OCI-M2 (cell line): ENCODE measurements around the gene NAA80.
"Not testable (repeated sequence)": the region's sequence is repeated elsewhere in the genome, so short reads cannot be mapped to it uniquely, and the experiment has no call there.

Experiments used
- DNase-seq: peaks from one replicate; lab custom pipeline; 2025; ENCODE audit not compliant: unreplicated experiment; lab: John Stamatoyannopoulos, UW

NAA80 gene

DNA sequence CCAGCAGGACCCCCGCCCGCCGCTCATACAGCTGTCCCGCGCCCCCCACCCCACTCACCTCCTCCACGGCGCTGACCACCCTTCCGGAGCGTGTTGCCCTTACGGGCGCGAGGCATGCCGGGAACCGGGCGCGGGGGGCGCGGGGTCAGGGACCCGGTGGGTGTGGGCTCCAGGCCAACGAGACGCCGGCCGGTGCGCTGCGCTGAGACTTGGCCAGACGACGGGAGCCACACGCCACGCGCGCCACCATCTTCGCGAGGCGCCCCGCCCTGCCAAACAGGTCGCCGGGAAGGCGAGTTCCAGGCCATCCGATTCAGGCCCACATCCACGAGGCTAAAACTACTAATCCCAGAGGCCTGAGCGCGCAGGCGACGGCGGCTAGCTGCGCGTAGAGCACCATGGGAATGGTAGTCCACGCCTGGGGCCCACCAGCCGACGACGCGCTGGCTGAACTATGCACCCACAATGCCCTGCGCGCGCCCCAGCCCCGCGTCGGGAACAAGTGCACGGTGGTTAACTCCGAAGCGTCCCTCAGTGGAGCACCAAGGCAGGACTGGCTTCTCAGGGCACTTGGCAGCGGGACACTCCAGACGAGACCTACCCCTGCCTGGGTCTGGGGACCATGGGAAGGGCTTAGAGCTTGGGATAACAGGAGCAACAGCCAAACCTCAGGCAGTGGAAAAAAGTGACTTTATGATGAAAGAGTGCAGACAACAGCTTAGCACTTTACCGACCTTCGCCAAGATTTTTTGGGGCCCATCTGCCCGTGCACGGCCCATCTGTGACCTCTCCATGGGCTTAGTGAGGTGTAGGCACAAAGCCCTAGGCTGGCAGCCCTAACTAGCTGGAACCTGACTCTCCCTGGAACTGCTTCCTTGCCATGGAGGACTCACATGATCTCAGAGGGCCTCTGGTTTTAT lies 6.8 kb downstream of the NAA80 start, which contains the start of gene IFRD2:
TSS of gene IFRD2 (minus strand) at position 271 of the 920 bp plus-strand sequence. CDS start at position 116, 155 bp downstream.
- DNase-seq, result peak; percentile 44

DNA sequence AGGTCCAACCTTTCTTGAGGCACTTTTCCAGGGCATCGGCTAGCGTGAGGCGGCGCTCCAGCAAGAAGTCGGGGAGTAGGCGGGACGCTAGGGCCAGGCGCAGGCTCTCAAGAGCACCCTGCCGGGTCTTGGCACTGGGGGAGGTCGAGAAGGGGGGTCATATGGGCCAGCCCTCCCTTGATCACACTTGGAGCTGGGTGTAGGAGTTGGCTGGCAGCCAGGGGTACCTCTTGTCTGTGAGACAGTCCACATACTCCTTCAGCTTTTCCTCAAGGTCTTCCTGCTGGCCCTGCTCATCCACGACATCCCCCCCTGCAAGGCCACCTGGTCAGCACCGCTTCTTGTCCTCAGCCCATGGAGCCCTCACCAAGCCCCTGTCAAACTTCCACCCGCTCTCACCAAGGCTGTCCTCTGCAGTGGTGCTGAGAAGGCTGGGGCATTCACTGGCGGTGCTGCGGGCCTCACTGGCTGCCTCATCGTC lies 9.0 kb downstream of the NAA80 start:
- no peak for DNase-seq

DNA sequence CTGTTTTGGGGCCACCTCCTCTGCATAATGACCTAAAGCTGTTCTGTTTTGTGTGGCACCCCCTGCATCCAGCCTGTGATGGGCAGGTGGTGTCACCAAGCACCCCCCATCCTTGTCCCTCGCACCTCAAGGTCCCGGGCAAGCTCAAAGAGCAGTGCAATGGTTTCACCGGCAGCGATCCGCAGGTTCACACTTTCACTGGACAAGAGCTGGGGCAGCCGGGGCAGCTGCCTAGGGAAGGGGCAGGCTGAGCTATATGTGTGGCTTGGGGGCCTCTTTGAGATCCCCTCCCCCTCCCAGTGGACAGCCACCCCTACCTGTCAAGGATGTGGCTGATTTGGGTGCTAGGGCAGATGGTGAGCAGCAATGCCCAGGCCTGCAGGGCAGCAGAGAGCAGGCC lies 10.1 kb downstream of the NAA80 start:
- DNase-seq, result no peak

DNA sequence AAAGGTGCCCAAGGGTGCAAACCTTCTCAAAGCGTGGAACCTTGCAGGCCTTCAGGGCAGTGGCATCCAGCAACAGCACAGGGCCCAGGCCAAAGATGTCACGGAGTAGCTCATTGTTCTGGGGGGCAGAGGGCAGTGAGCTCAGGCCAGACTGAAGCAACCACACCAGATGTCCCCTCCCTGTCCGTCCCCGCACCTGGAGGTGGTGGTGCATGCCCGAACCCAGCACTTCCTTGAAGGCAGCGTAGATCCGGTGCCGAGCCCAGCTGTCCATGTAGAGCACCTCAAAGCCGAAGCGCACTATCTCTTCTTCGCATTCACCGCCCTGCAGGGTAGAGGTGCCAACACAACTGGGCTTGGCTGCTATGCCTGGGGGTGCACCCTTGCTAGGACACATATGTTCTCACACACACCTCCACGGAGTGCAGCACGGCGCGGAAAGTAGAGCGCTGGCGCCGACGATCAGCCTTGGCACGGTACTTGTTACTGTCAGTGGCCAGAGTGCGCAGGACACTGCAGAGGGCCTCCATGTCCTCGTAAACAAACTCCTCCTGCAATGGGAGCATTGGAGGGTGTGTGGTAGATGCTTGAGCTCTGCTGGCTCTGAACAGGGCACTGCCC lies 10.7 kb downstream of the NAA80 start:
- DNase-seq, result no peak

DNA sequence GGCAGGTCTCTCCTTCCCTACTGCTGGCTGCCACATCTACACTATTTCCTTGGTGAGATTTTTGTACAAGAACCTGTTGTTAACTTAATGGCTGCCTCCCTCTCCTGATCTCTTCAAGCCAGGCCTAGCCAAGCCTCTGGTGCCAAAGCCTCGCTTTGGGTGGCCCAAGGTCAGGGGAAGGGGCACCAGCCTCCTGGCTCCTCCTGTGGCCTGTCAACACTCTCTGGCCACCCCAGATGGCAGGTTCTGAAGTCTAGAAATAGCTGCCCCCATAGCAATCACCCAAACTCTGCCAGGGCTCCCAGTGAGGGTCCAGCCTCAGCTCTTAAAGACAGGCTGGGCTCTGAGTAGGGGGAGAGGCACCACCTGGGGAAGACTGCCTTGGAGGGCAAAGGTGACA lies 11.9 kb downstream of the NAA80 start:
- no peak for DNase-seq

DNA sequence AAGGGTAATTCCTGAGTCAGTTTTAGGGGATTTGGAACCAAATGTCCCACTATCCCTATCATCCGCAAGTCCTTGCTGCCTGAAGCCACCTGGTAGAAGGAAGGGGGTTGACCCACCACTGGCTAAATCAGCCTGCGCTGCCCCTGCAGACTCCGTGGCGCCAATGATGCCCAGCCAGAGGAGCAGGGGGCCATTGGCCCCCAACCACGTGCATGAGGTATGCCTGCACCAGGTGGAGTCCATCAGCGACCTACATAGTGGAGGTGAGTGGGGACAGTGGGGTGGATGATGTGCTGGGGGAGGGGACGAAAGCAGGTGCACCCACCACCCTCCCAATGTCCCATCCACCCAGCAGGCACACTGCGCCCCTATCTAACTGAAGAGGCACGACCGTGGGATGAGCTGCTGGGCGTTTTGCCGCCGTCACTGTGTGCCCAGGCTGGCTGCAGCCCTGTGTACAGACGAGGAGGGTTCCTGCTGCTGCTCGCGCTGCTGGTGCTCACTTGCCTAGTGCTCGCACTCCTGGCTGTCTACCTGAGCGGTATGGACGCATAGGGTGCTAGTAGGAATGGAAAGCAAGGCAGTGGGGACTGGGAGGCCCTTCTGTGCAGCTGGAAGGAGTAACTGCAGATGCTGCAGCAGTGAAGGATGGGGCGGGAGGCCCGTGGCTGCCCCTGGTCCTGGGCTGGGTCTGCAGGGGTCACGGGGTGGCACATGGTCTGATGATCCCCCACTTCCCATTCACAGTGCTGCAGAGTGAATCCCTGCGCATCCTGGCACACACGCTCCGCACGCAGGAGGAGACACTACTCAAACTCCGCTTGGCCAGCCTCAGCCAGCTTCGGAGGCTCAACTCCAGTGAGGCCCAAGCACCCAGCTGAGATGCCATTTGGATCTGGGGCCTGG lies 12.6 kb downstream of the NAA80 start:
- DNase-seq, result no peak

DNA sequence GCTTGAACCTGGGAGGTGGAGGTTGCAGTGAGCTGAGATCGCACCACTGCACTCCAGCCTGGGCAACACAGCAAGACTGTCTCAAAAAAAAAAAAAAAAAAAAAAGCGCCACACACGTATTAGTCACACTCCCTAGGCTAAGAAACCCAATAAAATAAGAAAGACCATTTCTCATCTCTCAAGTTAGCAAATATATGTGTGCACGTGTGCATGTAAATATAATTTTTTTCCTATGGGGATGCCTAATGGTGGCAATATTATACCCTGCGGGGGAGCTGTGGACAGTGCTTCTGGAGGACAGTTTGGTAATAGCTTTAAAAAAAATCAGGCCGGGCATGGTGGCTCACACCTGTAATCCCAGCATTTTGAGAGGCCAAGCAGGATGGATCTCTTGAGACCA lies 15.1 kb downstream of the NAA80 start:
- not testable (repeated sequence) for DNase-seq

DNA sequence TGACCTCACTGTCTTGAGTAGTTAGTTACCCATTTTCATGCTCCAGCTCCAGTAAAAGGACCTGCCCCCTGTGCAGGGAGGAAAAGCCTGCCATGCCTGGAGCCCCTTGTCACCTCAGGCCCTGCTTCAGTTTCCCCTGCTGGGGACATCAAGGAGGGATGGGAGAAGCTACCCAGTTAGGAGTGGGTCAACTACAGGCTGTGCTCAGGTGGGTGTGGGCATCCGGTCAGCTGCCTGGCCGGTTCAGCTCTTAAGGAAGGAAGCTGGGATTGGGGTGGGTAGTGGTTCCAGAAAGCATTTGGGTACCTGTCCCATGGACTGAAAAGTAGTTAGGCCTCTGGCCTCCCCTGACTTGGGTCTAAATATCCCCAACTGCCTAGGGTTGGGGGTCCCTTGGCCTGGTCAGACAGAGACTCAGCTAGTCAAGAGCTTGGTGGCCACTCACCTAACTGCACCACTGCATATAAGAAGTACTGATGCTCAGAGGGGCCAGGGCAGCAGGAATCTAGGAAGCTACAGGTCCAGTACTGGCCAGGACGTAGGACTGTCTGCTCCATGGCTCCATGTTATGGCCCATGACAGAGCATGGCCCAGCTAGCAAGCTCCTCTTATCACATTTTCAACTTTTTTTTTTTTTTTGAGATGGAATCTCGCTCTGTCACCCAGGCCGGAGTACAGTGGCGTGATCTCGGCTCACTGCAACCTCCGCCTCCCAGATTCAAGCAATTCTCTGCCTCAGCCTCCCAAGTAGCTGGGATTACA lies 19.8 kb downstream of the NAA80 start:
- DNase-seq, result no peak

DNA sequence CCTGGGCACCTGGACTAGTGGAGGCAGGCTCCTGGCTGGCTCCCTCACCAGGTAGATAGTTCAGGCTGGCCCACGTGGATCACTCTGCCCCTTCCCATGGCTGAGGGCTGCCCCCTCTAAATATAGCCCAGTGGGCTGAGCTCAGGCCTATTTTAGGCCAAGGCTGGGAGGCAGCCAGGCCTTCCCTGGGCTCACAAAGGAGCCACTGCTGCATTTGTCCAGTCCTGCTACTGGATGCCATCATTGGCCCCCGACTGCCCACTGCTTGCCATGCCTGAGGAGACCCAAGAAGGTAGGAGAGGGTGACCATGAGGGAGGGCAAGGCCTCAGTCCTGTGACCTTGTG lies 20.4 kb downstream of the NAA80 start, which contains the start of gene LSMEM2:
TSS of gene LSMEM2 (plus strand) at position 208 of the 345 bp plus-strand sequence. CDS start at position 235, 27 bp downstream.
- no peak for DNase-seq

DNA sequence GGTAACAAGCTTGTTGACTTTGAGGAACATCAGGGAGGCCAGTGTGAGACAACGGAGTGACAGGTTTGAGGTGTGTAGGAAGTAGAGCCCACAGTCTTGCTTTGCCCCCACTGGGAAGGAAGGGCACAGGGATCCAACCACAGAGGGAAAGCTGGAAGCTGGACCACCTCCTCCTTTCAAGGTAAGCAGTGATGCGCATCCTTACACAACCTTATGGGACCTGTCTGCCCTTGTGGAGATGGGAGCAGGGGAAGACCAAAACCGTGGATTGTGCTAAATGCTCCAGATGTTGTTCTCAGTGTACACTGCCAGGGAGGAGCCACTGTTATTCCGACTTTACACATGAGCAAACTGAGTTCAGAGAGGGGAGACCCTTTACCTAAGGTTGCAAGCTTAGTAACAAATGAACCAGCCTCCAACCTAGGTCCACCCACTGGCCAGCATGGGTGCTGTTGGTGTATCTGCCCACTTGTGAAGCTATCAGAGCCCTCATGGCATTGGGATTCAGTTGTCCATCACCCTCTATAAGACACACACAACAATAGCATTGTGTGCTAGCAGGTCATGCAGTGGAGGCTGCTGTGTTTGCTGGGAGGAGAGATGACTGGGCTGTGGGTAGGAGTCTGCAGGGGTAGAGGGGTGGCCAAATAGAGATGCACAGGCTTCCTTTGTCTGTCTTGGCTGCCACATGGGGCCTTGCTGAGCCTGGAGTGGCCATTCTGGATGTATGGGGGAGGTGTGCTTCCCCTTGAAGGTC lies 20.9 kb downstream of the NAA80 start:
- no peak for DNase-seq

DNA sequence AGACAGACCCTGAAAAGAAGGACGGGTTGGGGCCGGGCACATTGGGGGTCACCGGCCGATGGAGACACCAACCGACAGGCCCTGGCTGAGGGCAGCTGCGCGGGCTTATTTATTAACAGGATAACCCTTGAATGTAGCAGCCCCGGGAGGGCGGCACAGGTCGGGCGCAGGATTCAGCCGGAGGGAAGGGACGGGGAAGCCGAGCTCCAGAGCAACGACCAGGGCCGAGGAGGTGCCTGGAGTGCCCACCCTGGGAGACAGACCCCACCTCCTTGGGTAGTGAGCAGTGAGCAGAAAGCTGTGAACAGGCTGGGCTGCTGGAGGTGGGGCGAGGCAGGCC lies 22.5 kb downstream of the NAA80 start:
- DNase-seq, result no peak

DNA sequence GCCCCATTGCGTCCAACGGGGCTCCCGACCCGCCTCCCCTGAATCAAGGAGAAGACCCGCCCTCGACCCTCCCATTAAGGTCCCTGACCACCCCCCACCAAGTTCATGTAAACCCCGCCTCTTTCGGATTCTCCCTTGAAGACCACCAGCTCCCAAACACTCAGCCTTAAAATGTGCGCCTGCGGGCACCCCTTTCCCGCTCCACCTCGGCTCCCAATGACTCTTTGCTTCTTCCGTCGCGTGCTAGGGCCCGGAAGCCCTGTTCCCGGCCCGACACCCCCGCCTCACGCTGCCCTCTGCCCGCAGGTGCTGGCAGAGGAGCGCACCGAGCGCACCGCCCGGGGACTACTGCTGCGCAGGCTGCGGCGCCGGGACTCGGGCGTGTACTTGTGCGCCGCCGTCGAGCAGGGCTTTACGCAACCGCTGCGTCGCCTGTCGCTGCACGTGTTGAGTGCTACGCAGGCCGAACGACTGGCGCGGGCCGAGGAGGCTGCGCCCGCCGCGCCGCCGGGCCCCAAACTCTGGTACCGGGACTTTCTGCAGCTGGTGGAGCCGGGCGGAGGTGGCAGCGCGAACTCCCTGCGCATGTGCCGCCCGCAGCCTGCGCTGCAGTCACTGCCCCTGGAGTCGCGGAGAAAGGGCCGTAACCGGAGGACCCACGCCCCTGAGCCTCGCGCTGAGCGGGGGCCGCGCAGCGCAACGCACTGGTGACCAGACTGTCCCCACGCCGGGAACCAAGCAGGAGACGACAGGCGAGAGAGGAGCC lies 23.0 kb downstream of the NAA80 start:
- no peak for DNase-seq

DNA sequence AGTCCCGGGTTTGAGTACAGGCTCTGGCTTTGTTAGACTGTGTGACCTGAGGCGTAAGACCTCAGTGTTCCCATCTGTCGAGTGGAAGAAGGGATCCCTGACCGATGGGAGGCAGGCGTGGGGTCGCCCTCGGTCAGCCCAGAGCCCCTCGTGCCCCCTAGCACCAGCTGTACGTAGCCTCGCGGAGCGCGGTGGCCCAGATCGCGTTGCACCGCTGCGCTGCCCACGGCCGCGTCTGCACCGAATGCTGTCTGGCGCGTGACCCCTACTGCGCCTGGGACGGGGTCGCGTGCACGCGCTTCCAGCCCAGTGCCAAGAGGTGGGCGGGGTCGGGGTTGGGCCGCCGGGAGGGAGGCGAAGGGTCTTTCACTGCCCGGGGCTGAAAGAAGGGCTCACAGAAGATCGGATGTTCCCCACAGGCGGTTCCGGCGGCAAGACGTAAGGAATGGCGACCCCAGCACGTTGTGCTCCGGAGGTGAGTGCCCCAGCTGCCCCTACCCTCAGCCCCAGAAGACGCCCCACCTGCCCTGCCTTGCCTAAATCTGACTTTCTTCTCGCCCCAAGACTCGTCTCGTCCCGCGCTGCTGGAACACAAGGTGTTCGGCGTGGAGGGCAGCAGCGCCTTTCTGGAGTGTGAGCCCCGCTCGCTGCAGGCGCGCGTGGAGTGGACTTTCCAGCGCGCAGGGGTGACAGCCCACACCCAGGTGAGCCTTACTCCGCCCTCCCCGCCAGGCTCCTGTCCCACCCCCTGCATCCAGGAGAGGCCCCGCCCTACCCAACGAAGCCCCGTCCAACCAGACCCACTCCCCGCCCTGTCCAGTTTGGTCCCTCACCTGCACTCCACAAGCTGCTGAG lies 23.8 kb downstream of the NAA80 start:
- no peak for DNase-seq

DNA sequence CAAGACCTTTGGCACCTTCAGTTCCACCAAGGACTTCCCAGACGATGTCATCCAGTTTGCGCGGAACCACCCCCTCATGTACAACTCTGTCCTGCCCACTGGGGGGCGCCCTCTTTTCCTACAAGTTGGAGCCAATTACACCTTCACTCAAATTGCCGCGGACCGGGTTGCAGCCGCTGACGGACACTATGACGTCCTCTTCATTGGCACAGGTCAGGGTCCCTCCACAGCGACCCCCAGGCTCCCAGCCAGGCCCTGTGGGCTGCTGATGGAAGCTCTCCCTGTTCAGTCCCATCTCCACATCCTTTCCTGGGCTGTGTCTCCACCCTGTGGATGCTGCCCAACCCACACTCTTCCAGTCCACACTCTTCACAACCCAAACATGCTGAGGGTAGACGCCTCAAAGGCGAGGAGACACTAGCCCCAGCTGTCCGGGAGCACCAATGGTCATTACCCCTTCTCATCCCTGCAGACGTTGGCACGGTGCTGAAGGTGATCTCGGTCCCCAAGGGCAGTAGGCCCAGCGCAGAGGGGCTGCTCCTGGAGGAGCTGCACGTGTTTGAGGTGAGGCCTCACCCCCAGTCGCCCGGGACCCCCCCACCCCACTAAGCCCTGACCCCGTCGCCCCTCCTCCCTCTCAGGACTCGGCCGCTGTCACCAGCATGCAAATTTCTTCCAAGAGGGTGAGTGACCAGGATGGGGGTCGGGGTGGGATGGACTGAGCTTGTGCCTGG lies 24.7 kb downstream of the NAA80 start:
- DNase-seq, result no peak

DNA sequence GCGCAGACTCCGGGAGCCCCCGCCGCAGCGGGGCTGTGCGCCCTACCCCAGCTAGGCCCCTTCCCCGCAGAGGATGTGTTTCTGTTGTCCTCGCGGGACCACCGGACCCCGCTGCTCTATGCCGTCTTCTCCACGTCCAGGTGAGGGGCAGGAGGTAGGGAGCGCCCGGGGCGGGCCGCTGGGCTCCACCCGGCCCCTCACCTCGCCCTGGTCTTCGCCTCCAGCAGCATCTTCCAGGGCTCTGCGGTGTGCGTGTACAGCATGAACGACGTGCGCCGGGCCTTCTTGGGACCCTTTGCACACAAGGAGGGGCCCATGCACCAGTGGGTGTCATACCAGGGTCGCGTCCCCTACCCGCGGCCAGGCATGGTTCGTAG lies 25.5 kb downstream of the NAA80 start:
- DNase-seq, result no peak

DNA sequence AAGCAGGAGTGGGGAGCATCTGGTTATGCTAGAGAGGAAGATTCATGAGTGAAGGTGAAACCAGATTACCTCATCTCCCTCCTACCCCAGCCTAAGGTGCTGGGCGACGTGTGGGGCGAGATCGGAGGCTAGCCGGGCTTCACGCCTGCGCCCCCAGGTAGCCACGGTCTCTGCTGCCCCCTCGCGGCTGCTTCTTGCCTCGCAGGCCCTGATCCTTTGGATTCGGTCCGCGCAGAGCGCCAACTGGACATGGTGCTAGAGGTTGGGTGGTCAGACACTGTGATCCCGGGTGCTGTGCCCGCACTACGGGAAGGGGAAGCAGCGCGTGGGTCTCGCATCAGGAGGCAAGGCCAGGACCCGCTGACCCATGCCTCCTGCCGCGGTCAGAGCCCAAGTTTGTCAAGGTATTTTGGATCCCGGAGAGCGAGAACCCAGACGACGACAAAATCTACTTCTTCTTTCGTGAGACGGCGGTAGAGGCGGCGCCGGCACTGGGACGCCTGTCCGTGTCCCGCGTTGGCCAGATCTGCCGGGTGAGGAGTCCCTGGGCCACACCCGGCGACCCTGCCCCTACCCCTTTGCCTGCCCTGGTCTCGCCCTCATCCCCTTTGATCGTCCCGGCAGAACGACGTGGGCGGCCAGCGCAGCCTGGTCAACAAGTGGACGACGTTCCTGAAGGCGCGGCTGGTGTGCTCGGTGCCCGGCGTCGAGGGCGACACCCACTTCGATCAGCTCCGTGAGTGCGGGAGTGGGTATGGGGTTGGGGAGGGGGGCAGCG lies 26.1 kb downstream of the NAA80 start:
- DNase-seq, result peak; percentile 47

DNA sequence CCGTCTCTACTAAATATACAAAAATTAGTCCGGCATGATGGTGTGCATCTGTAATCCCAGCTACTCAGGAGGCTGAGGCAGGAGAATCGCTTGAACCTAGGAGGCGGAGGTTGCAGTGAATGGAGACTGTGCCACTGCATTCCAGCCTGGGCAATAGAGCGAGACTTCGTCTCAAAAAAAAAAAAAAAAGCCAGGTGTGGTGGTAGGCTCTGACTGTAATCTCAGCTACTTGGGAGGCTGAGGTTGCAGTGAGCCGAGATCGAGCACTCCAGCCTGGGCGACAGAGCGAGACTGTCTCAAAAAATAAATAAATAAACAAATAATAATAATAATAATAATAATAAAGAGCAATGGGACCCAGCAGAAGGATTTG lies 26.7 kb downstream of the NAA80 start:
- not testable (repeated sequence) for DNase-seq
